Subcutaneous abdominal adipose tissue (tissue), 5 donors: Measurements from ENCODE around the gene MLX.
A peak's percentile ranks its signal among the peaks of the same experiment; 100 is the strongest.

Experiments
- H3K27ac ChIP-seq: one replicate; pipeline ENCODE4 v1.7.0; 2013; ENCODE audit warnings: low read depth, mild to moderate bottlenecking, inconsistent platforms, low read length, moderate library complexity
- H3K27me3 ChIP-seq, 5 donors: one replicate each; pipeline ENCODE4 v1.7.0; 2013; ENCODE audit warnings: low read length in 5 of 5, inconsistent platforms in 1 of 5; ENCODE audit not compliant: control insufficient read depth in 5 of 5, insufficient read depth in 4 of 5
- H3K36me3 ChIP-seq, 5 donors: one replicate each; pipeline ENCODE4 v1.7.0; 2013; ENCODE audit warnings: low read length in 5 of 5; ENCODE audit not compliant: control insufficient read depth in 5 of 5, insufficient read depth in 5 of 5
- H3K4me1 ChIP-seq, 5 donors: one replicate each; pipeline ENCODE4 v1.7.0; 2013; ENCODE audit warnings: low read length in 5 of 5, mild to moderate bottlenecking in 3 of 5, moderate library complexity in 1 of 5; ENCODE audit not compliant: control insufficient read depth in 5 of 5, insufficient read depth in 5 of 5
- H3K4me3 ChIP-seq, 5 donors: one replicate each; pipeline ENCODE4 v1.7.0; 2013; ENCODE audit warnings: low read length in 5 of 5, low read depth in 1 of 5
- H3K9ac ChIP-seq, 5 donors: one replicate each; pipeline ENCODE4 v1.7.0; 2013; ENCODE audit warnings: low read length in 5 of 5, mild to moderate bottlenecking in 4 of 5, moderate library complexity in 3 of 5
- H3K9me3 ChIP-seq, 5 donors: one replicate each; pipeline ENCODE4 v1.7.0; 2013; ENCODE audit warnings: low read length in 5 of 5; ENCODE audit not compliant: control insufficient read depth in 5 of 5
- donor health status: healthy.
- donor health status: healthy.
- donor health status: healthy.
- donor health status: healthy.
- donor health status: healthy.

The MLX gene

DNA sequence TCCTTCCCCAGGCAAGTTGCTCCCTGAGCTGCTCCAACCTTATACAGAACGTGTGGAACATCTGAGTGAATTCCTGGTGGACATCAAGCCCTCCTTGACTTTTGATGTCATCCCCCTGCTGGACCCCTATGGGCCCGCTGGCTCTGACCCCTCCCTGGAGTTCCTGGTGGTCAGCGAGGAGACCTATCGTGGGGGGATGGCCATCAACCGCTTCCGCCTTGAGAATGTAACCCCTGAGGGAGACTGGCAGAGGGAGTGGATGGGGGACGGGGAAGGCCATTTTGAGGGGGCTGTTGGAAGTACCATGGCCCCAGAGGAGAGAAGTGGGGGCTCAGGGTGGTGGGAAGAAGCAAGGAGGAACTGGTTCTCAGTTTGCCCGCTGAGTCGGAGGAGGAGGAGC is 3.0 kb upstream of the MLX start:
- Histone ChIP-seq H3K4me1 (peaks cover 12 to 66% (median 57%) of the 10 kb centered on the region in 5 donors), H3K36me3 (peaks cover 0 to 34% (median 29%) of the 10 kb centered on the region in 5 donors), H3K4me3 (peak overlapping the region in 1 of 5 donors; percentile 56), H3K9ac (peak overlapping the region in 3 of 5 donors; percentile 42 to 98 (median 98)), H3K27ac (peak overlapping the region; percentile 30), H3K9me3 (no peaks in the 10 kb centered on the region), H3K27me3 (no peaks in the 10 kb centered on the region)

GRCh38 chr17:42564815-42565522 is 1.9 kb upstream of the MLX start:
- Histone ChIP-seq H3K9ac (peak overlapping the region in 1 of 5 donors; percentile 42), H3K4me1 (peaks cover 12 to 72% (median 57%) of the 10 kb centered on the region in 5 donors), H3K36me3 (peaks cover 0 to 44% (median 39%) of the 10 kb centered on the region in 5 donors), H3K27ac (peak overlapping the region; percentile 30), H3K9me3 (no peaks in the 10 kb centered on the region), H3K4me3 (no peak overlapping the region), H3K27me3 (no peaks in the 10 kb centered on the region)

DNA sequence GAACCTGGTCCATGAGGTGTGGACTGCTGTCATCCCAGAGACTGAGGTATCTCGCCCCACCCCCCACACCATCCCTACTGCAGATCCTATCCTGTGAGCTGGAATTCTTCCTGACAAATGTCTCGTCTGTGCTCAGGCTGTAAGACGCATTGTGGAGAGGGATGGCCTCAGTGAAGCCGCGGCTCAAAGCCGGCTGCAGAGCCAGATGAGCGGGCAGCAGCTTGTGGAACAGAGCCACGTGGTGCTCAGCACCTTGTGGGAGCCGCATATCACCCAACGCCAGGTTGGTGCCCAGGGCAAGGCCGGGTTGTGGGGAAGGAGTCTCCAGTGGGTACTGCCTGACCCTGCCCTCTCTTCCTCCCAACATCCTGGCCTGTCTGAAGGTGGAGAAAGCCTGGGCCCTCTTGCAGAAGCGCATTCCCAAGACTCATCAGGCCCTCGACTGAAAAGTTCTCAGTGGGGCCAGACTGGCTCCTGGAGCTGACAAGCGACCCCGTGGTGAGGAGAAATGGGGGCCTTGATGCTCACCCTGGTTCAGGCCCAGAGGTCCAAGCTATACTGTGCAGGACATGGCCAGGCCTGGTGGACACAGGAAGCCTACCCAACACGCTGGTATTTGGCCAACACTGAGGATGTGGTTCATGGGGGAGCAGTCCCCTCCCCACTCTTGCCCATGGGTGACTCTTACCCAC is 1.2 kb upstream of the MLX start:
- Histone ChIP-seq H3K27me3 (no peaks in the 10 kb centered on the region), H3K4me1 (peaks cover 12 to 72% (median 58%) of the 10 kb centered on the region in 5 donors), H3K4me3 (no peak overlapping the region), H3K9me3 (no peaks in the 10 kb centered on the region), H3K36me3 (peaks cover 0 to 48% (median 43%) of the 10 kb centered on the region in 5 donors), H3K27ac (peak overlapping the region; percentile 91), H3K9ac (peak overlapping the region in 4 of 5 donors; percentile 44 to 89 (median 80))

- Histone ChIP-seq H3K9me3 (no peaks in the 10 kb centered on the region), H3K9ac (peak overlapping the region; percentile 44 to 94 (median 85)), H3K36me3 (peaks cover 0 to 55% (median 44%) of the 10 kb centered on the region in 5 donors), H3K4me3 (peak overlapping the region in 4 of 5 donors; percentile 82 to 90 (median 84)), H3K27me3 (no peaks in the 10 kb centered on the region), H3K27ac (peak overlapping the region; percentile 91), H3K4me1 (peaks cover 13 to 75% (median 63%) of the 10 kb centered on the region in 5 donors)
Observed at GRCh38 chr17:42566215-42566882, 551 bp upstream of the MLX start.

DNA sequence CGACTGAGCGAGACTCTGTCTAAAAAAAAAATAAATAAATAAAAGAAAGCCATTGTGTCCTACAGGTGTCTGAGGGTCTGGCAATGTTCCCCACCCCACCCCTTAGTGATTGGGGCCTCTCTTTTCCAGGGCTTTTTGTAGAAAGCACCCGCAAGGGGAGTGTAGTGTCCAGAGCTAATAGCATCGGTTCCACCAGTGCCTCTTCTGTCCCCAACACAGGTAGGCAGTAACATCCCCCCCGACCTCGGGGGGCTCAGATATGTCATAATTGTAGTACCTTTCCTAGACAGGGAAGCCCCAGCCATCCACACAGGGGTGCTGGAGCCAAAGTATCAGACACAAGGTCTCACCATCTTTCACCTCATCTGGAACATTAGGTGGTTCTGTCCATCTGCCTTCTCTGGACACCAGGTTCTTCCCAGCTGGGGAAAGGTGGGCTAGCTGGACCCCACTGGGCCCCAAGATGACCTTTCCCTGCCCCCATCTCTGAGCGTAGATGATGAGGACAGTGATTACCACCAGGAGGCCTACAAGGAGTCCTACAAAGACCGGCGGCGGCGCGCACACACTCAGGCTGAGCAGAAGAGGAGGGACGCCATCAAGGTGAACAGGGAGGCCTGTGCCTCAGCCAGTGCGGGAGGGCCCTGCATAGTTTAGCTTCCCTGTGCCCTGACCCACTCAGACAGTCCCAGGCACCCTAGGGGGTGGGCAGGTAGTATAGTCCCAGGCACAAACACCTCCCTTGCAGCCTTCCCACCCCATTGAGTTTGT is 1.6 kb downstream of the MLX start:
- peak overlapping the region in 2 of 5 donors; percentile 31 to 58 for H3K9ac ChIP-seq
- peak overlapping the region; percentile 26 for H3K27ac ChIP-seq
- H3K9me3 ChIP-seq: no peaks in the 10 kb centered on the region
- H3K27me3 ChIP-seq: no peaks in the 10 kb centered on the region
- peaks cover 14 to 65% (median 54%) of the 10 kb centered on the region in 5 donors for H3K4me1 ChIP-seq
- H3K4me3 ChIP-seq: no peak overlapping the region
- peaks cover 0 to 76% (median 64%) of the 10 kb centered on the region in 5 donors for H3K36me3 ChIP-seq

DNA sequence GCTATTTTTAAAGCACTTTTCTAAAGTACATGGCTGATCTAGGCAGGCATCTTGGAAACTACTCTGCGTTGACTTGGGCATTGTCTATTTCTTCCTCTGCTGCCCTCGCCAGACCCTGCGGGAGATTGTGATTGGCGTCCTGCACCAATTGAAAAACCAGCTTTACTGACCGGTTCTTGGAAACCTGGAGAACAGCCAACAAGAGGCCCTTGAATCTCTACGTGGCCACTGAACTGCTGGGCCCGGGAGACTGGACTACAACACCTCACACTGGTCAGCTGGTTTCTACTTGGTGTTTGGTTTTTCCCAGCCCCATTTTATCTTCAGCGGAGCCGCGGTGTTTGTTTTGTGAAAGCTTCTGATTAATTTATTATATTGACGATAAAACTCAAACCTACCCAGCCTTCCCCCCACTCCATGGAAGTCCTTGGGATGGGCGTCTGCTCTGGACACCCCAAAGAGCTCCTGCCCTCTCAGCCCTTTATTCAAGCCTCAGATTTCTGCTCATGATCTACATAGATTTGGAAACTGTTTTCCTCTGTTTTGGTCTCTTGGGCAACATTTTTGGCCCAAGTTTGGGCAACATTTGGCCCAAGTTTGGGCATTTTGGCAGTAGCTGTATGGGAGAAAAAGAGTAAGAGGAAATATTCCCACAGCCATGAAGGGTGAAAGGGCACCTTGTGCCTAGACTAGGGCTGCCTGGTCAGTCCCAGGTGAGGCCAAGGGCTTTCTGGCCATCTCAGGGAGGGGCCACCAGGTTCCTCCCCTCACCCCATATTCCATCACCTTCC is 4.7 kb downstream of the MLX start:
- Histone ChIP-seq H3K27me3 (no peaks in the 10 kb centered on the region), H3K27ac (peak overlapping the region; percentile 67), H3K4me1 (peaks cover 11 to 45% (median 37%) of the 10 kb centered on the region in 5 donors), H3K9ac (peak overlapping the region in 2 of 5 donors; percentile 17 to 29), H3K9me3 (no peaks in the 10 kb centered on the region), H3K4me3 (no peak overlapping the region), H3K36me3 (peaks cover 6 to 74% (median 61%) of the 10 kb centered on the region in 5 donors)

DNA sequence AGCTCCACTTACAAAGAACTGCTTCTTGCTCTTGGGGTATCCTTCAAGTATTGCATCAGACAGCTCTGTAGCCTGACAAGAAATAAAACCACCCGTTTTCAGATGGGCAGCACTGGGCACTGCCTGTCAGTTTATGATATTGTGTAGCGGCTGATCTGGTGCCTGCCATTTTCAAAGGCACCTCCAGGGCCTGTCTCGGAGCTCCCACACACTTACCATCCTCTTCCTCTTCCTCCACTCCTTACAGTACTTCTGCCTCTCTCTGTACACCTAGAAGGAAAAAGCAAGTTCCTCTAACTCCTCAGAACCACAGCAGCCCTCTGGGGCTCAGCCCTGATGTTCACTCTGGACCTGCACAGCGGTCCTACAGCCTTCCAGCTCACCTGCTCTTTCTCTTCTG is 6.2 kb downstream of the MLX start:
- H3K9me3 ChIP-seq: no peaks in the 10 kb centered on the region
- no peaks in the 10 kb centered on the region for H3K27me3 ChIP-seq
- peaks cover 13 to 47% (median 40%) of the 10 kb centered on the region in 5 donors for H3K4me1 ChIP-seq
- H3K9ac ChIP-seq: peak overlapping the region in 1 of 5 donors; percentile 8
- peaks cover 6 to 74% (median 61%) of the 10 kb centered on the region in 5 donors for H3K36me3 ChIP-seq
- H3K4me3 ChIP-seq: no peak overlapping the region
- H3K27ac ChIP-seq: no peak overlapping the region

- H3K36me3 ChIP-seq: peaks cover 6 to 64% (median 49%) of the 10 kb centered on the region in 5 donors
- no peak overlapping the region for H3K27ac ChIP-seq
- no peak overlapping the region for H3K4me3 ChIP-seq
- no peaks in the 10 kb centered on the region for H3K27me3 ChIP-seq
- H3K9ac ChIP-seq: no peak overlapping the region
- H3K4me1 ChIP-seq: peaks cover 16 to 45% (median 43%) of the 10 kb centered on the region in 5 donors
- H3K9me3 ChIP-seq: no peaks in the 10 kb centered on the region
Observed at GRCh38 chr17:42574463-42574862, 7.6 kb downstream of the MLX start.

GRCh38 chr17:42577140-42577531 is 10.2 kb downstream of the MLX start:
- Histone ChIP-seq H3K27ac (peak overlapping the region; percentile 86), H3K36me3 (peaks cover 10 to 63% (median 52%) of the 10 kb centered on the region in 5 donors)

More at GRCh38 chr17:42577140-42577531, 10.2 kb downstream of the MLX start:
- Histone ChIP-seq H3K4me1 (peaks cover 8 to 25% (median 22%) of the 10 kb centered on the region in 5 donors), H3K4me3 (peak overlapping the region; percentile 70 to 89 (median 79)), H3K9me3 (no peaks in the 10 kb centered on the region), H3K9ac (peak overlapping the region; percentile 71 to 90 (median 79)), H3K27me3 (no peaks in the 10 kb centered on the region)
